Vagina (tissue), 2 donors: Measurements from ENCODE around the gene PLA2G5.

Experiments used
- CTCF ChIP-seq, 3 experiments: fragments of 450-650 bp in 2 of 3; fragments of 200-600 bp in 1 of 3; sonication (generic) in 1 of 3; IDR thresholded peaks; one replicate each; pipeline ENCODE4 v1.5.1; 2017 to 2019; ENCODE audit warnings: antibody characterized with exemption in 3 of 3, mild to moderate bottlenecking in 2 of 3, moderate library complexity in 2 of 3
- POLR2A ChIP-seq, 2 donors: fragments of 450-650 bp; IDR thresholded peaks; one replicate each; pipeline ENCODE4 v1.6.1; 2017; ENCODE audit warnings: antibody characterized with exemption in 2 of 2, mild to moderate bottlenecking in 2 of 2, moderate library complexity in 2 of 2
- POLR2AphosphoS5 ChIP-seq, 2 donors: sonication (generic); formaldehyde crosslinking; IDR thresholded peaks; one replicate each; pipeline ENCODE4 v1.9.0; 2017; ENCODE audit warnings: antibody characterized with exemption in 2 of 2, mild to moderate bottlenecking in 2 of 2, low read depth in 1 of 2; ENCODE audit not compliant: insufficient read depth in 1 of 2

GRCh38 chr1:20089328-20090077 lies 19.5 kb downstream of the PLA2G5 start:
- TF ChIP-seq POLR2A (IDR thresholded peaks at IDR 0.05), result no peak
- no peak for TF ChIP-seq POLR2AphosphoS5 (IDR thresholded peaks at IDR 0.05; ENCODE audit: insufficient read depth in 1 of 2, low read depth in 1 of 2)
- no peak for TF ChIP-seq CTCF (IDR thresholded peaks at IDR 0.05)
